GM12874 (cell line): ENCODE measurements around the gene ZNF816.

ENCODE experiments used
- TF ChIP-seq, protein P1 (sequence below): IDR thresholded peaks from 2 replicates; pipeline ENCODE4 v1.5.1; 2011; ENCODE audit warnings: low read depth, mild to moderate bottlenecking, control low read depth, low read length, moderate library complexity; ENCODE audit not compliant: insufficient read depth

ZNF816 gene

DNA sequence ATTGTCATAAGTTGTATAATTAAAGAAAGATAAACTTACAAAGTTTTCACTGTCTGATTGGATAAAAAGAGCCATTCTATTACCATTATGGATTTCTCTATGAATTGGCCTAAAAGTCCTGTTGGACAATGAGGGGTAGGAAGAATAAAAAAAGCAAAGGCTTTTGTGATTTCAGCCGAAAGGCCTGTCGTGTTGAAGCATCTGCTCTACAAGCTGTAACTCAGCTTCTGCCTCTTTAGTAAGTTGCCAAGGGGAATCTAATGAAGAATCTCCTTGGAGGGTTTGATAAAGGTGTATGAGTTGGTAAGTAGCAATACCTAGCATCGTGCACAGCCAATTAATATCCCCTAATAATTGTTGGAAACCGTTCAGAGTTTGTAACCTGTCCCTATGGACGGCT is 25.8 kb upstream of the ZNF816 start:
- TF ChIP-seq, protein P1, sequence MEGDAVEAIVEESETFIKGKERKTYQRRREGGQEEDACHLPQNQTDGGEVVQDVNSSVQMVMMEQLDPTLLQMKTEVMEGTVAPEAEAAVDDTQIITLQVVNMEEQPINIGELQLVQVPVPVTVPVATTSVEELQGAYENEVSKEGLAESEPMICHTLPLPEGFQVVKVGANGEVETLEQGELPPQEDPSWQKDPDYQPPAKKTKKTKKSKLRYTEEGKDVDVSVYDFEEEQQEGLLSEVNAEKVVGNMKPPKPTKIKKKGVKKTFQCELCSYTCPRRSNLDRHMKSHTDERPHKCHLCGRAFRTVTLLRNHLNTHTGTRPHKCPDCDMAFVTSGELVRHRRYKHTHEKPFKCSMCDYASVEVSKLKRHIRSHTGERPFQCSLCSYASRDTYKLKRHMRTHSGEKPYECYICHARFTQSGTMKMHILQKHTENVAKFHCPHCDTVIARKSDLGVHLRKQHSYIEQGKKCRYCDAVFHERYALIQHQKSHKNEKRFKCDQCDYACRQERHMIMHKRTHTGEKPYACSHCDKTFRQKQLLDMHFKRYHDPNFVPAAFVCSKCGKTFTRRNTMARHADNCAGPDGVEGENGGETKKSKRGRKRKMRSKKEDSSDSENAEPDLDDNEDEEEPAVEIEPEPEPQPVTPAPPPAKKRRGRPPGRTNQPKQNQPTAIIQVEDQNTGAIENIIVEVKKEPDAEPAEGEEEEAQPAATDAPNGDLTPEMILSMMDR = no peak

GRCh38 chr19:52987221-52987620 is 24.5 kb upstream of the ZNF816 start:
- TF ChIP-seq, protein P1 = no peak

- TF ChIP-seq, protein P1 = no peak
Measured at GRCh38 chr19:52981329-52981728, 18.6 kb upstream of the ZNF816 start.

DNA sequence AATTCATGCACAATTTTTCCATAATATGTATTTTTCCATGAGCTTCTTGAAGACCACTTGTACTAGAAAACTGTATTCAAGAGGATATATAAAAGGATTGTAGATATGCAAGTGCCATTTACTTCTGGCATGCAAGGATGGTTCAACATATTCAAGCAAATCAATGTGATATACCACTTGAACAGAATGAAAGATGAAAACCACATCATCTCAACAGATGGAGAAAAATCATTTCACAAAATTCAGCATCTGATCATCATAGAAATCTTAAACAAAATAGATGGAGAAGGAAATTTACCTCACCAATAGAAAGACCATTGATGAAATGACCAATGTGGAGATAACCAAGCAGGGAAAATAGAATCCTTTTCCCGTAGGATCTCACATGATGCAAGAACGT is 5.1 kb upstream of the ZNF816 start:
- TF ChIP-seq, protein P1 = no peak

- TF ChIP-seq, protein P1 = no peak
Measured at GRCh38 chr19:52963247-52963618, 552 bp upstream of the ZNF816 start.

GRCh38 chr19:52961981-52962380 is 700 bp downstream of the ZNF816 start:
- TF ChIP-seq, protein P1 = no peak

DNA sequence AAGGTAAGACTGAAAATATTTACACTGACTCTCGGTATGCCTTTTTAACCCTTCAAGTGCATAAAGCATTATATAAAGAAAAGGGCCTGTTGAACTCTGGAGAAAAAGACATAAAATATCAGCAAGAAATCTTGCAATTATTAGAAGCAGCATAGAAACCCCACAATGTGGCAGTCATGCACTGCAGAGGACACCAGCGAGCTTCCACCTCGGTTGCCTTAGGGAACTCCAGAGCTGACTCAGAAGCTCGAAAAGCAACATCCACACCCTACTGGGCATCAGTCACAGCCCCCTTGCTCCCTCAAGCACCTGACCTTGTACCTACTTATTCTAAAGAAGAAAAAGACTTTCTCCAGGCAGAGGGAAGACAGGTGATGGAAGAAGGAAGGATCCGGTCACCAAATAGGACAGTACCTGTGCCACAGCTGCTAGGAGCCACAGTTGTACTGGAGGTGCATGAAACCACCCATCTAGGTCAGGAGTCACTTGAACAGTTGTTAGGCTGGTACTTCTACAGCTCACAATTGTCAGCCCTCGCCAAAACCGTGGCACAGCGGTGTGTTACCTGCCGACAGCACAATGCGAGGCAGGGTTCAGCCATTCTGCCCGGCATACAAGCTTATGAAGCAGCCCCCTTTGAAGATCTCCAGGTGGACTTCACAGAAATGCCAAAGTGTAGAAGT is 2.9 kb downstream of the ZNF816 start:
- TF ChIP-seq, protein P1 = no peak

DNA sequence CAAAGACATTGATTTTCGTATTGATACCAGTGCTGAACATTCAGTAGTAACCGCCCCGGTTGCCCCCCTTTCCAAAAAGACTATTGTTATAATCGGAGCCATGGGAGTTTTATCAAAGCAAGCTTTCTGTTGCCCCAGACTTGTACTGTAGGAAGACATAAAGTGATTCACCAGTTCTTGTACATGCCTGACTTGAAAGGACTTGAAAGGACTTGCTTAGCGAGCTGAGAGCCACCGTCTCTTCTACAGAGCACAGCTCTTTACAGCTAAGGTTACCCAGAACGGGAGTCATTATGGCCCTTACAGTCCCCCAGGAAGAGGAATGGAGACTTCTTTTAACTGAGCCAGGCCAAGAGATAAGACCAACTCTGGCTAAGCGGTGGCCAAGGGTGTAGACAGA is 5.1 kb downstream of the ZNF816 start:
- TF ChIP-seq, protein P1 = no peak
